B cell (primary cell): ENCODE measurements around the gene FXYD1. TPM values are rescaled to one million over a fixed set of nuclear protein-coding genes. Genes with fewer than 3 reads are reported as not detected.

Experiments
- ATAC-seq: fragments of 200-7000 bp; cut with Tn5 transposase; one replicate; pipeline ENCODE4 v1.10.0; 2021; ENCODE audit warnings: low read depth, mild to moderate bottlenecking, moderate number of reproducible peaks, moderate library complexity
- CTCF ChIA-PET: fragments of 350-600 bp; sonication (Branson Sonifier 250); formaldehyde crosslinking; loops from one replicate; lab custom pipeline; 2021; ENCODE audit warnings: antibody characterized with exemption, inconsistent platforms; lab: Charles Lee
- POLR2A ChIA-PET: fragments of 350-600 bp; sonication (Branson Sonifier 250); formaldehyde crosslinking; loops from one replicate; lab custom pipeline; 2021; ENCODE audit warnings: antibody characterized with exemption; lab: Charles Lee
- DNase-seq: peaks from one replicate; pipeline ENCODE4 v3.0.0; 2013
- H2AFZ ChIP-seq: 2 replicates; pipeline ENCODE4 v1.6.1; 2012; ENCODE audit warnings: mild to moderate bottlenecking, low read depth, low read length; ENCODE audit not compliant: insufficient read depth, poor library complexity, severe bottlenecking
- H3K27ac ChIP-seq, 2 donors: 1 replicate in 1 of 2; 2 replicates in 1 of 2; pipeline ENCODE4 v1.5.1; 2012 to 2013; ENCODE audit warnings: low read length in 2 of 2, mild to moderate bottlenecking in 2 of 2, moderate library complexity in 1 of 2
- H3K27me3 ChIP-seq, 4 experiments: fragments of 200-600 bp in 1 of 4; sonication (generic) in 1 of 4; replicated peaks in 1 of 4; 1 replicate in 2 of 4; 2 replicates in 2 of 4; pipeline versions ENCODE4 v1.6.1 to v1.7.0; 2013 to 2016; ENCODE audit warnings: low read length in 3 of 4, mild to moderate bottlenecking in 2 of 4, mixed read lengths in 1 of 4, moderate library complexity in 1 of 4; ENCODE audit not compliant: insufficient read depth in 4 of 4, control insufficient read depth in 3 of 4; ENCODE audit errors: control extremely low read depth in 1 of 4
- H3K36me3 ChIP-seq, 2 experiments: replicated peaks in 1 of 2; 1 replicate in 1 of 2; 2 replicates in 1 of 2; pipeline versions ENCODE4 v1.6.1 to v1.7.1; 2013; ENCODE audit warnings: low read length in 1 of 2; ENCODE audit not compliant: insufficient read depth in 2 of 2, control insufficient read depth in 1 of 2; ENCODE audit errors: control extremely low read depth in 1 of 2, extremely low read depth in 1 of 2
- H3K4me1 ChIP-seq, 2 donors: fragments of 200-600 bp in 1 of 2; sonication (generic) in 1 of 2; 1 replicate in 1 of 2; 2 replicates in 1 of 2; pipeline versions ENCODE4 v1.5.1 to v1.6.1; 2013 to 2017; ENCODE audit warnings: low read length in 2 of 2; ENCODE audit not compliant: control insufficient read depth in 2 of 2, insufficient read depth in 2 of 2
- H3K4me2 ChIP-seq: replicated peaks from 2 replicates; pipeline ENCODE3; 2012; ENCODE audit warnings: mild to moderate bottlenecking, low read depth, low read length; ENCODE audit not compliant: poor library complexity, severe bottlenecking
- H3K4me3 ChIP-seq, 5 experiments: fragments of 200-600 bp in 1 of 5; sonication (generic) in 1 of 5; 1 replicate in 3 of 5; 2 replicates in 2 of 5; pipeline versions ENCODE4 v1.5.1 to v1.7.0; 2011 to 2016; ENCODE audit warnings: low read length in 4 of 5, mild to moderate bottlenecking in 4 of 5, low read depth in 2 of 5, control low read depth in 1 of 5, moderate library complexity in 1 of 5; ENCODE audit not compliant: insufficient read depth in 1 of 5; ENCODE audit errors: control extremely low read depth in 1 of 5, extremely low read depth in 1 of 5
- H3K79me2 ChIP-seq: fragments of 200-600 bp; sonication (generic); one replicate; pipeline ENCODE4 v1.6.0; 2016; ENCODE audit warnings: low read length; ENCODE audit not compliant: control insufficient read depth, insufficient read depth
- H3K9ac ChIP-seq: fragments of 200-600 bp; sonication (generic); 2 replicates; pipeline ENCODE4 v1.6.1; 2017; ENCODE audit warnings: mild to moderate bottlenecking, low read length, moderate library complexity
- H3K9me3 ChIP-seq, 3 donors: one replicate each; pipeline versions ENCODE4 v1.6.1 to v1.7.1; 2013; ENCODE audit warnings: low read length in 2 of 3; ENCODE audit not compliant: control insufficient read depth in 2 of 3, insufficient read depth in 1 of 3; ENCODE audit errors: control extremely low read depth in 1 of 3
- H4K20me1 ChIP-seq: 2 replicates; pipeline ENCODE4 v1.6.0; 2012; ENCODE audit warnings: mild to moderate bottlenecking, low read length; ENCODE audit not compliant: insufficient read depth, control insufficient read depth, poor library complexity, severe bottlenecking
- H3K27ac Mint-ChIP-seq: one replicate; pipeline ENCODE4 v1.8.0; 2021; ENCODE audit warnings: mixed read lengths
- H3K27me3 Mint-ChIP-seq: one replicate; pipeline ENCODE4 v1.8.0; 2021; ENCODE audit warnings: mixed read lengths
- H3K4me1 Mint-ChIP-seq: one replicate; pipeline ENCODE4 v1.8.0; 2021; ENCODE audit warnings: mixed read lengths
- H3K4me3 Mint-ChIP-seq: one replicate; pipeline ENCODE4 v1.8.0; 2021; ENCODE audit warnings: mixed read lengths
- H3K9me3 Mint-ChIP-seq: one replicate; pipeline ENCODE4 v1.8.0; 2022; ENCODE audit warnings: mixed read lengths; ENCODE audit not compliant: insufficient read depth
- CTCF ChIP-seq: fragments of 200-600 bp; IDR thresholded peaks from one replicate; pipeline ENCODE4 v1.8.0; 2022; ENCODE audit warnings: antibody characterized with exemption, mild to moderate bottlenecking
- EZH2 ChIP-seq: IDR thresholded peaks from 2 replicates; pipeline ENCODE4 v1.6.1; 2012; ENCODE audit warnings: borderline replicate concordance, low read depth, mild to moderate bottlenecking, moderate library complexity, low read length; ENCODE audit not compliant: insufficient read depth, poor library complexity, severe bottlenecking
- WGBS: methylation state at CpG from one replicate; pipeline ENCODE4 v1.1.5; 2013; ENCODE audit warnings: missing lambda C conversion rate; ENCODE audit not compliant: insufficient coverage; 5-methylcytosine and 5-hydroxymethylcytosine counted together
- intact Hi-C: fragments of 100-400 bp; cut with micrococcal nuclease; formaldehyde crosslinking; loops from one replicate; pipeline ENCODE4 v1.10.0; 2022
- polyA plus RNA-seq: library from polyadenylated mRNA; depleted of rRNA; stranded (reverse); fragments of >200 nt; gene quantifications from 2 replicates; pipeline ENCODE4 v1.2.3, GENCODE V29; 2012
- total RNA-seq, 2 donors: library from RNA; stranded (reverse); fragments of 120-200 nt in 1 of 2; gene quantifications; 1 replicate in 1 of 2; 2 replicates in 1 of 2; pipeline versions ENCODE4 v1.2.3 to v1.2.4, GENCODE V29; 2013 to 2022

The FXYD1 gene
- total and polyA plus RNA-seq, 2 donors (not counting 1 experiment from before 2014, with no cell fraction given), result 3.1 to 4.7 TPM

- intact Hi-C loops, result loop anchor here (1.0 to 10.0 kb wide), 3 partner anchors 10 to 352 kb away; partner anchors contain the start of genes CD22 and KRTDAP
- Mint-ChIP-seq H3K27me3 (peaks cover 9% of the 10 kb centered on the region), H3K27ac (peak within 1 kb of the TSS; percentile 88), H3K9me3 (no peaks in the 10 kb centered on the region), H3K4me1 (peaks cover 32% of the 10 kb centered on the region), H3K4me3 (peak within 1 kb of the TSS; percentile 92)
- H2AFZ ChIP-seq, result peak within 1 kb of the TSS; percentile 58
- H3K4me2 ChIP-seq, result peak within 1 kb of the TSS; percentile 96
- ChIA-PET POLR2A (interaction anchor here (0.6 to 1.1 kb wide), 9 partner anchors 8 to 185 kb away, joined by 3 to 5 read pairs (median 3); no protein-coding TSS in a partner anchor), CTCF (interaction anchor here (0.6 to 7.0 kb wide), 13 partner anchors 9 to 210 kb away, joined by 3 to 77 read pairs (median 5); partner anchors contain the start of genes FXYD5 and USF2)
- no peaks in the 10 kb centered on the region for H3K36me3 ChIP-seq
- WGBS, result 4% methylated on average over 17 of the region's 31 CpGs
- H3K4me3 ChIP-seq, result peak within 1 kb of the TSS in 4 of 5 experiments; percentile 38 to 58 (median 46)
- peaks cover 0 to 13% (median 3%) of the 10 kb centered on the region in 4 experiments for H3K27me3 ChIP-seq
- H3K4me1 ChIP-seq, result peaks cover 25 to 37% of the 10 kb centered on the region in 2 donors
- TF ChIP-seq EZH2, result no peak
- TF ChIP-seq CTCF, result peak; percentile 57
- H3K27ac ChIP-seq, result no peak within 1 kb of the TSS
- ATAC-seq (no peak), DNase-seq (no peak)
- no peaks in the 10 kb centered on the region for H3K79me2 ChIP-seq
- H4K20me1 ChIP-seq, result no peaks in the 10 kb centered on the region
- H3K9ac ChIP-seq, result peak within 1 kb of the TSS; percentile 65
- no peaks in the 10 kb centered on the region for H3K9me3 ChIP-seq
Observed at GRCh38 chr19:35143231-35143715, 4.6 kb downstream of the FXYD1 start, which contains the start of gene FXYD7. Gene FXYD7, plus strand, starts transcription at chr19:35143255. Its CDS starts 79 bp downstream, at chr19:35143334.

- Histone ChIP-seq H2AFZ (no peak overlapping the region), H3K4me3 (no peak overlapping the region), H4K20me1 (no peaks in the 10 kb centered on the region), H3K4me1 (peaks cover 25 to 37% of the 10 kb centered on the region in 2 donors), H3K9ac (no peak overlapping the region), H3K36me3 (no peaks in the 10 kb centered on the region), H3K79me2 (no peaks in the 10 kb centered on the region), H3K4me2 (peak overlapping the region; percentile 96), H3K27me3 (peaks cover 0 to 13% (median 3%) of the 10 kb centered on the region in 4 experiments), H3K9me3 (no peaks in the 10 kb centered on the region), H3K27ac (no peak overlapping the region)
- peaks cover 32% of the 10 kb centered on the region for H3K4me1 Mint-ChIP-seq
- TF ChIP-seq EZH2, result no peak
- no peak for TF ChIP-seq CTCF
- POLR2A ChIA-PET, result interaction anchor here (0.6 kb wide), 1 partner anchor 184 kb away, joined by 3 read pairs; no protein-coding TSS in a partner anchor
- no peaks in the 10 kb centered on the region for H3K9me3 Mint-ChIP-seq
- DNase-seq (no peak), ATAC-seq (no peak)
- peaks cover 9% of the 10 kb centered on the region for H3K27me3 Mint-ChIP-seq
- intact Hi-C loops, result loop anchor here (1.0 to 10.0 kb wide), 3 partner anchors 9 to 351 kb away; partner anchors contain the start of genes CD22 and KRTDAP
- peak overlapping the region; percentile 62 for H3K4me3 Mint-ChIP-seq
- CTCF ChIA-PET, result interaction anchor here (0.6 to 7.0 kb wide), 8 partner anchors 8 to 180 kb away, joined by 3 to 77 read pairs (median 3); partner anchors contain the start of genes FXYD5 and USF2
- 68% methylated on average over 3 of the region's 3 CpGs for WGBS
- H3K27ac Mint-ChIP-seq, result no peak overlapping the region
Observed at GRCh38 chr19:35143818-35144217, 5.2 kb downstream of the FXYD1 start.
